ENCODE measurements around the gene SMAD4.
"Not testable (repeated sequence)": the region's sequence is repeated elsewhere in the genome, so short reads cannot be mapped to it uniquely, and the experiment has no call there.

The SMAD4 gene

GRCh38 chr18:51029694-51030536 is at the start of gene SMAD4:
SMAD4 (plus strand) TSS chr18:51030213; CDS start chr18:51047047, 16,834 bp downstream.
- peak; percentile 35 to 99 (median 95) for DNase-seq

- DNase-seq: no peak
Measured at GRCh38 chr18:50981381-50981780, 48.6 kb upstream of the SMAD4 start.

GRCh38 chr18:50982086-50982801 is 47.8 kb upstream of the SMAD4 start:
- DNase-seq: no peak

- DNase-seq: no peak
Measured at GRCh38 chr18:50982802-50983179, 47.2 kb upstream of the SMAD4 start.

GRCh38 chr18:50986360-50987087 is 43.5 kb upstream of the SMAD4 start:
- DNase-seq: no peak

- DNase-seq: no peak
Measured at GRCh38 chr18:50987261-50987660, 42.8 kb upstream of the SMAD4 start.

- DNase-seq: no peak
Measured at GRCh38 chr18:50989711-50990110, 40.3 kb upstream of the SMAD4 start.

GRCh38 chr18:50992351-50992762 is 37.7 kb upstream of the SMAD4 start:
- no peak for DNase-seq

- DNase-seq: no peak
Measured at GRCh38 chr18:50994031-50994430, 36.0 kb upstream of the SMAD4 start.

- not testable (repeated sequence) for DNase-seq
Measured at GRCh38 chr18:51003174-51003573, 26.8 kb upstream of the SMAD4 start.

GRCh38 chr18:51006061-51006818 is 23.8 kb upstream of the SMAD4 start:
- DNase-seq: no peak

- no peak for DNase-seq
Measured at GRCh38 chr18:51006948-51007789, 22.8 kb upstream of the SMAD4 start.

- no peak for DNase-seq
Measured at GRCh38 chr18:51007790-51008139, 22.2 kb upstream of the SMAD4 start.

GRCh38 chr18:51009072-51009471 is 20.9 kb upstream of the SMAD4 start:
- no peak for DNase-seq

GRCh38 chr18:51010218-51010617 is 19.8 kb upstream of the SMAD4 start:
- DNase-seq: no peak

GRCh38 chr18:51011709-51012108 is 18.3 kb upstream of the SMAD4 start:
- DNase-seq: no peak

- DNase-seq: no peak
Measured at GRCh38 chr18:51012441-51012840, 17.6 kb upstream of the SMAD4 start.

- no peak for DNase-seq
Measured at GRCh38 chr18:51013259-51013658, 16.8 kb upstream of the SMAD4 start.

- DNase-seq: peak in 10 of 56 donors; percentile 3 to 32 (median 13)
Measured at GRCh38 chr18:51017140-51017879, 12.7 kb upstream of the SMAD4 start.

- no peak for DNase-seq
Measured at GRCh38 chr18:51020536-51020935, 9.5 kb upstream of the SMAD4 start.
